ENCODE measurements around the gene MRLN.
A peak's percentile ranks its signal among the peaks of the same experiment; 100 is the strongest.
"Not testable (repeated sequence)": the region's sequence is repeated elsewhere in the genome, so short reads cannot be mapped to it uniquely, and the experiment has no call there.

The MRLN gene

DNA sequence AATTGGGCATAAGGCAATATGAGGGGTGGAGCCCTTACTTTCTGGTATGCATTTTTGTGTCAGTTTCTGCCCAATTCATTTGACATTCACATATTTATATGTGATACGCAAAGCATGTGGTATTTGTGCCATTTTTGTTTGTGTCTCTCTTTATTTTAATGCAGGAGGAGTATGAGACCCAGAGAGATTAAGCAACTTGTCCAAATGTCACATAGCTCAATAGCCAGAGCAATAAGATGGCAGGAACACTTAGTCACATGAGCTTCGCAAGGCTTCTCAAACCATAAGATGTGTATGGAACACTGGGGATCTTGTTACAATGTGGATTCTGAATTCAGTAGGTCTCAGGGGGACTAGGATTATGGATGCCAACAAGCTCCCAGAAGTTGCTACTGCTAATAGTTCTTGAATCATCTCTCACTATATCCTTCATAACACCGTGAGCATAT, 19.2 kb downstream of the MRLN start:
- DNase-seq (ENCODE audit: low read depth): no peak
- TF ChIP-seq, protein P1, sequence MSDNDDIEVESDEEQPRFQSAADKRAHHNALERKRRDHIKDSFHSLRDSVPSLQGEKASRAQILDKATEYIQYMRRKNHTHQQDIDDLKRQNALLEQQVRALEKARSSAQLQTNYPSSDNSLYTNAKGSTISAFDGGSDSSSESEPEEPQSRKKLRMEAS (IDR thresholded peaks at IDR 0.05; ENCODE audit: low read depth, low read length): no peak
- TF ChIP-seq MYC (IDR thresholded peaks at IDR 0.05; ENCODE audit: low read depth, low read length) (no peak), POLR2A (IDR thresholded peaks at IDR 0.05; ENCODE audit: extremely low read depth, insufficient read length) (no peak)
- TF ChIP-seq, protein P2, sequence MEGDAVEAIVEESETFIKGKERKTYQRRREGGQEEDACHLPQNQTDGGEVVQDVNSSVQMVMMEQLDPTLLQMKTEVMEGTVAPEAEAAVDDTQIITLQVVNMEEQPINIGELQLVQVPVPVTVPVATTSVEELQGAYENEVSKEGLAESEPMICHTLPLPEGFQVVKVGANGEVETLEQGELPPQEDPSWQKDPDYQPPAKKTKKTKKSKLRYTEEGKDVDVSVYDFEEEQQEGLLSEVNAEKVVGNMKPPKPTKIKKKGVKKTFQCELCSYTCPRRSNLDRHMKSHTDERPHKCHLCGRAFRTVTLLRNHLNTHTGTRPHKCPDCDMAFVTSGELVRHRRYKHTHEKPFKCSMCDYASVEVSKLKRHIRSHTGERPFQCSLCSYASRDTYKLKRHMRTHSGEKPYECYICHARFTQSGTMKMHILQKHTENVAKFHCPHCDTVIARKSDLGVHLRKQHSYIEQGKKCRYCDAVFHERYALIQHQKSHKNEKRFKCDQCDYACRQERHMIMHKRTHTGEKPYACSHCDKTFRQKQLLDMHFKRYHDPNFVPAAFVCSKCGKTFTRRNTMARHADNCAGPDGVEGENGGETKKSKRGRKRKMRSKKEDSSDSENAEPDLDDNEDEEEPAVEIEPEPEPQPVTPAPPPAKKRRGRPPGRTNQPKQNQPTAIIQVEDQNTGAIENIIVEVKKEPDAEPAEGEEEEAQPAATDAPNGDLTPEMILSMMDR (IDR thresholded peaks at IDR 0.05; ENCODE audit: low read depth, low read length): no peak
- no peak overlapping the region for H3K4me3 ChIP-seq (ENCODE audit: low read depth, low read length)

DNA sequence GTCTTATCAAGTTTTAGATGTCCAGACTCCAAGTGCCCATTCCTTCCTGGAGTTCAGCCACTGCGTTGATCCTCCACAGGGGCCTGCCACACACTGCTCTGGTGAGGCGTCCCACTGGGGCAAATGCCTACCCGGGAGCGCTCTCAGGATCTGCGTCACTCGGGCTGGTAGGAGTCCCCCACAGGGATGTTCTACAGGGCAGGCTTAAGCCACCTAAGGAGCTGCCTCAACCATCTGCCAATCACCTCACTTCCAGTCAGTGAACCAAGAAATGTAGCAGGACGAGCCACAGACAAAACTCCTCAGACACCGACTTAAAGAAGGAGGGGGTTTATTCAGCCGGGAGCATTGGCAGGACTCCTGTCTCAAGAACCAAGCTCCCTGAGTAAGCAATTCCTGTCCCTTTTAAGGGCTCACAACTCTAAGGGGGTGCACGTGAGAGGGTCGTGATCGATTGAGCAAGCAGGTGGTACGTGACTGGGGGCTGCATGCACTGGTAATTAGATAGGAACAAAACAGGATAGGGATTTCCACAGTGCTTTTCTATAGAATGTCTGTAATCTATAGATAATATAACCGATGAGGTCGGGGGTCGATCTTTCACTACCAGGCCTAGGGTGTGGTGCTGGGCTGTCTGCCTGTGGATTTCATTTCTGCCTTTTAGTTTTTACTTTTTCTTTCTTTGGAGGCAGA, 19.8 kb downstream of the MRLN start:
- not testable (repeated sequence) for H3K4me3 ChIP-seq (ENCODE audit: low read depth, low read length); DNase-seq (ENCODE audit: low read depth)

DNA sequence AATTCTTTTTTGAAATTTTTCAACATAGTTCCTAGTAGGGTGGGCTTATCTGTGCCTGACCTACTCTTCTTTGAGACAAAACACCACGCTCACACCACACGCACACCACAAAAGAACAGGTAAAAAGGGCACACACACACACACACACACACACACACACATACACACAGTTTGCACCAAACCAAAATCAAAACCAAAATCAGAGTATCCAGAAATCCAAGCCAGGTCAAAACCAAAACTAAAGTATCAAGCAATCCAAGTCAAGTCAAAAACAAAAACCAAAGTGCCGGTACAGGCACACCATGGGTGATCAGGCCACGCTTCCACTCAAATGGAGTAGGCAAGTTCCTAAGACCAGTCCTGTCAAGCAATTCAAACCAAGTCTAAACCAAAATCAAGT, 20.4 kb downstream of the MRLN start:
- not testable (repeated sequence) for DNase-seq (ENCODE audit: low read depth); H3K4me3 ChIP-seq (ENCODE audit: low read depth, low read length)

DNA sequence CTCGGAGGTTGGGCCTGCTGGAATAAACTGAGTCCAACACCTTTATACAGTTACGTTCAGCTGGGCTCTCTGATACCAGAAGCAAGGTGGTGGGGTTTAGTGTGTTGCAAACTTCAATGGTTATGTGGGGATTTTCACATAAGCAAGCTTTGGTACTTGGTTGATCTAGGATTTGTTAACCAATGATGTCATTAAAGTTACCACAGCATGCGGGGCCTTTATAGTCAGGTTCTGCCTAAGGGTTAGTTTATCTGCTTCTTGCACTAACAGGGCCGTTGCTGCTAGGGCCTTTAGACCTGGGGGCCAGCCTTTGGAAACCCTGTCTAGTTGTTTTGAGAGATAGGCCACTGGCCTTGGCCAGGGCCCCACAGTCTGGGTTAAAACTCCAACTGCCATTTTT, 24.1 kb downstream of the MRLN start:
- DNase-seq (ENCODE audit: low read depth); H3K4me3 ChIP-seq (ENCODE audit: low read depth, low read length): not testable (repeated sequence)

DNA sequence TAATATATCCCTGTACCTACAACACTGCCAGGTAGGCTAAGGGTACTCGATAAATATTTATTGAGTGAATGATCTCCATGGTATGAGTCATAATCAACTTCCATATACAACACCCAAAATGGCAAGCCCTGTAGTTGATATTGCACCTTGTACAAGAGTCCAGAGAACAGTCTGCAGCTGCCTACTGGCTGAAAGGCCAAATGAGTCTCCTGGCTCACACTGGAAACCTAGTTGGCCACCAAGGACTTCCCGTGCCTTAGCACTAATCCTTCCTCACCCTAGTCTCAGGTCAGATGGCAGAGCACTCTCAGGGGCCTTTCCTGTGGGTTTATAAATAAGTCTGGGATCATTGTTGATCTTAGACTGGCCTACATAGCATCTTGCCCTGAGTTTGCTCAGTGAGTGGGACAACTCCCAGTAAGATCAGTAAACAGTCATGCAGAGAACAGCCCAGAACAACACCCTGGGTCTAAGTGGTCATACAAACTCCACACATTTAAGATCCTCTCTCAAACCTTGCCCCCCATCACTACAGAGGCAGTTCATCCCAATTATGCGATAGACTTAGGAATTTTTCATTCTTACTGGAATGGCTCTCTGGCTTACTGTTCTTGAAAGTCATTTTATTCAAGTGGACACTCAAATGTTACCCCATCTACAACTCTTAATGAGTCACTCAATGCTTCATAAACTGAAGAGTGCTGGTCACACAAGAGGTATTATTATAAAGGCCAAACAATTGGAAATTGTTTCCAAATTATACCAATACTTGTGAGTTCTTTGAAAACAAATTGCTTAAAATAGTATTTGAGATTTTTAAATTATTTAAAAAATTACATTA, 28.9 kb downstream of the MRLN start:
- H3K4me3 ChIP-seq (ENCODE audit: low read depth, low read length): no peak overlapping the region
- DNase-seq (ENCODE audit: low read depth): no peak
- no peak for TF ChIP-seq POLR2A (IDR thresholded peaks at IDR 0.05; ENCODE audit: extremely low read depth, insufficient read length)
- TF ChIP-seq, protein P1 (IDR thresholded peaks at IDR 0.05; ENCODE audit: low read depth, low read length): no peak
- TF ChIP-seq, protein P2 (IDR thresholded peaks at IDR 0.05; ENCODE audit: low read depth, low read length): no peak
- TF ChIP-seq MYC (IDR thresholded peaks at IDR 0.05; ENCODE audit: low read depth, low read length): no peak

DNA sequence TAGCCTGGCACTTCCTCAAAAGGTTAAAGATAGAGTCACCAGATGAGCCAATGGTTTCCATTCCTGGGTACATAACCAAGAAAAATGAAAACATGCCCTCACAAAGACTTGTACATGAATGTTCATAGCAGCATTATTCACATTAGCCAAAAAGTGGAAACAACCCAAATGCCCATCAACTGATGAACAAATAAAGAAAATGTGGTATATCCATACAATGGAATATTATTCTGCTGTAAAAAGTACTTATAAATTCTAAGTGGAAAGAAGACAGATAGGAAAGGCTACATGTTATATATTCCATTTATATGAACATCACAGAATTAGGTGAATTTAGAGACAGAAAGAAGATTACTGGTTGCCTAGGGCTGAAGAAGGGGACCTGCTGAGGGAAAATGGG, 32.9 kb downstream of the MRLN start:
- TF ChIP-seq, protein P2 (IDR thresholded peaks at IDR 0.05; ENCODE audit: low read depth, low read length): no peak
- TF ChIP-seq POLR2A (IDR thresholded peaks at IDR 0.05; ENCODE audit: extremely low read depth, insufficient read length): no peak
- TF ChIP-seq, protein P1 (IDR thresholded peaks at IDR 0.05; ENCODE audit: low read depth, low read length): no peak
- no peak for TF ChIP-seq MYC (IDR thresholded peaks at IDR 0.05; ENCODE audit: low read depth, low read length)
- no peak for DNase-seq (ENCODE audit: low read depth)
- no peak overlapping the region for H3K4me3 ChIP-seq (ENCODE audit: low read depth, low read length)

DNA sequence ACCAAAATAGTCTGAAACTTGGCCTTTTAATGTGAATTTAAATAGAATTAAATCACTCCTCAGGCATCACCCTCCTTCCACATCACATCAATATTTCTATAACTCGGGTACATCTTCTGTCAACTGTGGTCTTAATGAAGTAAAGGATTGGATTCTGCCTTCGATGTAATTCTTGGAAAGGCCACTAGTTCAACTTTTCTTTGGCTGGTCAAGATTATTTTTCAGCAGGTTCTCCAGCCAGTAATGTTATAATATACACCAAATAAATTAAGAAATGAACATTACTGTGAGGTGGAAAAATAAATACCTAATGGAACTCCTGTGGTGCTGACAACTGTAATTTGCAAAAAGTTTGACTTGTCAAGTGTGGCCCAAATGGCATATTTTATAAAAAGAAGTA, 33.9 kb downstream of the MRLN start:
- TF ChIP-seq POLR2A (IDR thresholded peaks at IDR 0.05; ENCODE audit: extremely low read depth, insufficient read length) (no peak), MYC (IDR thresholded peaks at IDR 0.05; ENCODE audit: low read depth, low read length) (no peak)
- TF ChIP-seq, protein P2 (IDR thresholded peaks at IDR 0.05; ENCODE audit: low read depth, low read length): peak; percentile 13
- no peak overlapping the region for H3K4me3 ChIP-seq (ENCODE audit: low read depth, low read length)
- no peak for DNase-seq (ENCODE audit: low read depth)

Measured in NB4 (cell line).